CD4-positive, alpha-beta T cell (primary cell): ENCODE results near the gene IGFBP5. TPM values are rescaled to one million over a fixed set of nuclear protein-coding genes. Genes with fewer than 3 reads are reported as not detected.

Experiments used
- ATAC-seq: fragments of 200-7000 bp; cut with Tn5 transposase; one replicate; pipeline ENCODE4 v1.10.0; 2022; ENCODE audit warnings: mild to moderate bottlenecking; ENCODE audit not compliant: poor library complexity
- CTCF ChIA-PET: fragments of 350-600 bp; sonication (Branson Sonifier 250); formaldehyde crosslinking; loops from one replicate; lab custom pipeline; 2021; ENCODE audit warnings: antibody characterized with exemption, inconsistent platforms; lab: Charles Lee
- POLR2A ChIA-PET: fragments of 350-600 bp; sonication (Branson Sonifier 250); formaldehyde crosslinking; loops from one replicate; lab custom pipeline; 2021; ENCODE audit warnings: antibody characterized with exemption, inconsistent platforms; lab: Charles Lee
- DNase-seq, 14 experiments: peaks; one replicate each; pipeline ENCODE4 v3.0.0-alpha.2; 2013 to 2020; ENCODE audit warnings: mixed read lengths in 2 of 14
- H3K27ac ChIP-seq, 2 donors: one replicate each; pipeline versions ENCODE4 v1.5.1 to v1.7.0; 2013; ENCODE audit warnings: low read length in 2 of 2, low read depth in 1 of 2, mild to moderate bottlenecking in 1 of 2
- H3K27me3 ChIP-seq, 2 experiments: 1 replicate in 1 of 2; 2 replicates in 1 of 2; pipeline versions ENCODE4 v1.6.1 to v1.7.0; 2013; ENCODE audit warnings: low read length in 2 of 2, control low read depth in 1 of 2, mild to moderate bottlenecking in 1 of 2, moderate library complexity in 1 of 2; ENCODE audit not compliant: insufficient read depth in 2 of 2, control insufficient read depth in 1 of 2
- H3K36me3 ChIP-seq: one replicate; pipeline ENCODE4 v1.6.1; 2013; ENCODE audit warnings: low read length, control low read depth; ENCODE audit not compliant: insufficient read depth
- H3K4me1 ChIP-seq: one replicate; pipeline ENCODE4 v1.6.1; 2013; ENCODE audit warnings: low read length, control low read depth; ENCODE audit not compliant: insufficient read depth
- H3K4me3 ChIP-seq: one replicate; pipeline ENCODE4 v1.5.1; 2013; ENCODE audit warnings: mild to moderate bottlenecking, low read length, moderate library complexity
- H3K9me3 ChIP-seq, 2 experiments: 1 replicate in 1 of 2; 2 replicates in 1 of 2; pipeline versions ENCODE4 v1.6.1 to v1.7.0; 2013; ENCODE audit warnings: low read length in 2 of 2, mild to moderate bottlenecking in 2 of 2, control low read depth in 1 of 2, moderate library complexity in 1 of 2; ENCODE audit not compliant: control insufficient read depth in 1 of 2, insufficient read depth in 1 of 2
- H3K27ac Mint-ChIP-seq: one replicate; pipeline ENCODE4 v1.8.0; 2020; ENCODE audit warnings: mixed read lengths
- H3K27me3 Mint-ChIP-seq: one replicate; pipeline ENCODE4 v1.8.0; 2021; ENCODE audit warnings: mixed read lengths
- H3K36me3 Mint-ChIP-seq: one replicate; pipeline ENCODE4 v1.8.0; 2021; ENCODE audit warnings: low read depth, mixed read lengths
- H3K4me1 Mint-ChIP-seq: one replicate; pipeline ENCODE4 v1.8.0; 2021; ENCODE audit warnings: low read depth, mixed read lengths
- H3K4me3 Mint-ChIP-seq: one replicate; pipeline ENCODE4 v1.8.0; 2020; ENCODE audit warnings: mild to moderate bottlenecking, mixed read lengths
- H3K9me3 Mint-ChIP-seq: one replicate; pipeline ENCODE4 v1.8.0; 2020; ENCODE audit warnings: mixed read lengths
- CTCF ChIP-seq: fragments of 200-600 bp; IDR thresholded peaks from one replicate; pipeline ENCODE4 v1.8.0; 2022; ENCODE audit warnings: antibody characterized with exemption, mild to moderate bottlenecking
- intact Hi-C, 2 experiments: fragments of 100-400 bp; cut with DNase I in 1 of 2; cut with micrococcal nuclease in 1 of 2; formaldehyde crosslinking; loops; one replicate each; pipeline versions ENCODE4 v1.15.1 to v1.9.0; 2023 to 2025; cut with DNase I, micrococcal nuclease
- total RNA-seq, 174 experiments: library from RNA in 2 of 174; stranded (reverse) in 2 of 174; gene quantifications; one replicate each; pipeline ENCODE4 v1.2.3 and lab custom pipeline; 2021 to 2026

The IGFBP5 gene
- total RNA-seq, 2 experiments from 2014 or later: not detected

- Mint-ChIP-seq H3K36me3 (no peaks in the 10 kb centered on the region), H3K9me3 (no peaks in the 10 kb centered on the region), H3K4me1 (no peaks in the 10 kb centered on the region), H3K27ac (no peak overlapping the region), H3K27me3 (peaks cover 21% of the 10 kb centered on the region), H3K4me3 (no peak overlapping the region)
- intact Hi-C loops: no loop called here
- Histone ChIP-seq H3K4me1 (no peaks in the 10 kb centered on the region), H3K27ac (no peak overlapping the region), H3K27me3 (peaks cover 0 to 3% of the 10 kb centered on the region in 2 experiments), H3K4me3 (no peak overlapping the region), H3K36me3 (no peaks in the 10 kb centered on the region), H3K9me3 (no peaks in the 10 kb centered on the region)
- DNase-seq: no peak
- CTCF ChIA-PET: no interaction called here
- POLR2A ChIA-PET: no interaction called here
- ATAC-seq: no peak
- no peak for TF ChIP-seq CTCF
Observed at GRCh38 chr2:216643986-216644659, 51.2 kb downstream of the IGFBP5 start.

- H3K9me3 ChIP-seq: peaks cover 0 to 10% of the 10 kb centered on the region in 2 experiments
- peaks cover 28% of the 10 kb centered on the region for H3K4me1 Mint-ChIP-seq
- H3K27me3 ChIP-seq: peaks cover 21 to 49% of the 10 kb centered on the region in 2 experiments
- intact Hi-C loops: no loop called here
- H3K27ac Mint-ChIP-seq: no peak overlapping the region
- peaks cover 69% of the 10 kb centered on the region for H3K27me3 Mint-ChIP-seq
- no peak overlapping the region for H3K27ac ChIP-seq
- H3K36me3 ChIP-seq: no peaks in the 10 kb centered on the region
- no peaks in the 10 kb centered on the region for H3K9me3 Mint-ChIP-seq
- TF ChIP-seq CTCF: no peak
- POLR2A ChIA-PET: no interaction called here
- CTCF ChIA-PET: no interaction called here
- H3K36me3 Mint-ChIP-seq: no peaks in the 10 kb centered on the region
- peaks cover 11% of the 10 kb centered on the region for H3K4me1 ChIP-seq
- no peak overlapping the region for H3K4me3 Mint-ChIP-seq
- no peak for ATAC-seq
- DNase-seq: no peak
- no peak overlapping the region for H3K4me3 ChIP-seq
Observed at GRCh38 chr2:216637472-216637871, 57.9 kb downstream of the IGFBP5 start.

- H3K4me3 Mint-ChIP-seq: no peak overlapping the region
- no peak overlapping the region for H3K4me3 ChIP-seq
- TF ChIP-seq CTCF: no peak
- peaks cover 11% of the 10 kb centered on the region for H3K4me1 ChIP-seq
- no peak overlapping the region for H3K27ac Mint-ChIP-seq
- peaks cover 32% of the 10 kb centered on the region for H3K4me1 Mint-ChIP-seq
- H3K9me3 ChIP-seq: peaks cover 0 to 10% of the 10 kb centered on the region in 2 experiments
- no peak overlapping the region for H3K27ac ChIP-seq
- ATAC-seq: no peak
- intact Hi-C loops: no loop called here
- POLR2A ChIA-PET: no interaction called here
- no peaks in the 10 kb centered on the region for H3K9me3 Mint-ChIP-seq
- peaks cover 73% of the 10 kb centered on the region for H3K27me3 Mint-ChIP-seq
- no peaks in the 10 kb centered on the region for H3K36me3 ChIP-seq
- CTCF ChIA-PET: no interaction called here
- H3K36me3 Mint-ChIP-seq: no peaks in the 10 kb centered on the region
- peak in 2 of 14 experiments; percentile 13 to 15 for DNase-seq
- peaks cover 24 to 53% of the 10 kb centered on the region in 2 experiments for H3K27me3 ChIP-seq
Observed at GRCh38 chr2:216636551-216637450, 58.5 kb downstream of the IGFBP5 start.
